Measurements from ENCODE around the gene PTPRE.

The PTPRE gene

DNA sequence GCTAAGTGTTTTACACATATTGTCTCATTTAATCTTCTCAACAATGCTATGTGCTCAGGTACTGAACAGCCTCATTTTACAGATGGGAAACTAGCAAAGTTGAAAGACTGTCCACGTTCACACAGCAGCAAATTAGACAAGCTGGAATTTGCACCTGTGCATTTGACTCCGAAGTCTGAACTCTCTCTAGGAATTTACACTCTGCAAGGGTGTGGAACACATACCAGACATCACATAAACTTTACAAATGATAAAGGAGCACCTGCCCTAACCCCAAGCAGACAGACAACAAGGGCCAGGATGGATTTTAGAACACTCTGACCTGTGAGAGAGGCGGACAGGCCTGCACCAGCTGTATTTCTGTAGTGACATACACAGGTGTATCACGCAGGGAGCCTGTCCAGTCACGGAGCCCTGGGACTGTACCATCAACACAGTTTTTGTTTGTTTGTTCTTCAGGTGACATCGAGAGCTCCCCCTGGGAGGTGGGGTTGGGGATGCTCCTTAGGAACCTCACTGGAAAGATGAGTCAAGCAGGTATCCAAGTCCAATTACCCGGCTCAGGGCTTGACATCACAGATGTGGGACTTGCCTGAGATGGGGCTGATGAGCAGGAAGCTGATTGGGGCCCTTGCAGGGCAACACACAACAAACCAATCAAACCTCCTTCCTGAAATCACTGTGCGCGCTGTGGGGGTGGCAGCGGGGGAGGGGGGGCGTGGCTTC is 188.3 kb downstream of the PTPRE start:
- H3K9me3 ChIP-seq (ENCODE audit: severe bottlenecking), result no peaks in the 10 kb centered on the region
- TF ChIP-seq, protein P1, sequence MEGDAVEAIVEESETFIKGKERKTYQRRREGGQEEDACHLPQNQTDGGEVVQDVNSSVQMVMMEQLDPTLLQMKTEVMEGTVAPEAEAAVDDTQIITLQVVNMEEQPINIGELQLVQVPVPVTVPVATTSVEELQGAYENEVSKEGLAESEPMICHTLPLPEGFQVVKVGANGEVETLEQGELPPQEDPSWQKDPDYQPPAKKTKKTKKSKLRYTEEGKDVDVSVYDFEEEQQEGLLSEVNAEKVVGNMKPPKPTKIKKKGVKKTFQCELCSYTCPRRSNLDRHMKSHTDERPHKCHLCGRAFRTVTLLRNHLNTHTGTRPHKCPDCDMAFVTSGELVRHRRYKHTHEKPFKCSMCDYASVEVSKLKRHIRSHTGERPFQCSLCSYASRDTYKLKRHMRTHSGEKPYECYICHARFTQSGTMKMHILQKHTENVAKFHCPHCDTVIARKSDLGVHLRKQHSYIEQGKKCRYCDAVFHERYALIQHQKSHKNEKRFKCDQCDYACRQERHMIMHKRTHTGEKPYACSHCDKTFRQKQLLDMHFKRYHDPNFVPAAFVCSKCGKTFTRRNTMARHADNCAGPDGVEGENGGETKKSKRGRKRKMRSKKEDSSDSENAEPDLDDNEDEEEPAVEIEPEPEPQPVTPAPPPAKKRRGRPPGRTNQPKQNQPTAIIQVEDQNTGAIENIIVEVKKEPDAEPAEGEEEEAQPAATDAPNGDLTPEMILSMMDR (IDR thresholded peaks at IDR 0.05; ENCODE audit: low read depth, low read length), result no peak
- H3K27me3 ChIP-seq (ENCODE audit: insufficient read depth, low read depth, severe bottlenecking), result no peaks in the 10 kb centered on the region
- no peak for DNase-seq
- H3K4me3 ChIP-seq (ENCODE audit: low read depth, low read length), result no peak overlapping the region
- no peak overlapping the region for H3K27ac ChIP-seq
- peaks cover 39% of the 10 kb centered on the region for H3K36me3 ChIP-seq

DNA sequence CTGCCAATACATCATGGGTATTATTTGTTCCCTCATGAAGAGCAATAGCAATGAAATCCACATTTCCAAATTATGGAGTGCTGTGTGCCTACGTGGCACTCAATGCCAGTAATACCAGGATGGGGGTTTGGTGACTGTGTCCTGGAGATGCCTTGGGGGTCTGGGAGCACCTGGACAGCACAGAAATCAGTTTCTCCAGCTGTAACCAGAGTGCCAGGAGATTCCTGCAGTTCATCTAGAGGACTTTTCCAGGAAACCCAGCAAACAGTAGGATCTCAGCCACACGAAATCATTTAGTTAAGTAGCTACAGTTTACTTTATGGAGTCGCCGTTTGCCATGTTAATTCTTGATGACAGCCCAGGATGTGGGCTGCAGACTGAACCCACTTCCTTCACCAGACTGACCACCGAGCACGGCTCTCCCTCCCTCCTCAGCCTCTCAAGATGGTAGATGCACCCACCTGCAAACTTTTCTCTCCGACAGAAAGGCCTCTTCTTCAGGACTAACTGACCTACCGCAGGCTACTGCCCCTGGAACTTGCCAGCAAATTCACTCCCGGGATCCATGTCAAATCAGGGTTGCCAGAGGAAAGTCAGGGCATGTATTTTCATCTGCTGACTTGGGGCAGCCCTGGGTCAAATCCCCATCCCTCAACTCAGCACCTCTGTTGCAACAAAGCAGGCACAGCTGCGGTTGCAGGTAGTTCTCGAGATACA is 189.0 kb downstream of the PTPRE start:
- TF ChIP-seq, protein P1 (IDR thresholded peaks at IDR 0.05; ENCODE audit: low read depth, low read length), result no peak
- DNase-seq, result no peak
- Histone ChIP-seq H3K27ac (no peak overlapping the region), H3K27me3 (ENCODE audit: insufficient read depth, low read depth, severe bottlenecking) (no peaks in the 10 kb centered on the region), H3K36me3 (peaks cover 47% of the 10 kb centered on the region), H3K4me3 (ENCODE audit: low read depth, low read length) (no peak overlapping the region), H3K9me3 (ENCODE audit: severe bottlenecking) (no peaks in the 10 kb centered on the region)

DNA sequence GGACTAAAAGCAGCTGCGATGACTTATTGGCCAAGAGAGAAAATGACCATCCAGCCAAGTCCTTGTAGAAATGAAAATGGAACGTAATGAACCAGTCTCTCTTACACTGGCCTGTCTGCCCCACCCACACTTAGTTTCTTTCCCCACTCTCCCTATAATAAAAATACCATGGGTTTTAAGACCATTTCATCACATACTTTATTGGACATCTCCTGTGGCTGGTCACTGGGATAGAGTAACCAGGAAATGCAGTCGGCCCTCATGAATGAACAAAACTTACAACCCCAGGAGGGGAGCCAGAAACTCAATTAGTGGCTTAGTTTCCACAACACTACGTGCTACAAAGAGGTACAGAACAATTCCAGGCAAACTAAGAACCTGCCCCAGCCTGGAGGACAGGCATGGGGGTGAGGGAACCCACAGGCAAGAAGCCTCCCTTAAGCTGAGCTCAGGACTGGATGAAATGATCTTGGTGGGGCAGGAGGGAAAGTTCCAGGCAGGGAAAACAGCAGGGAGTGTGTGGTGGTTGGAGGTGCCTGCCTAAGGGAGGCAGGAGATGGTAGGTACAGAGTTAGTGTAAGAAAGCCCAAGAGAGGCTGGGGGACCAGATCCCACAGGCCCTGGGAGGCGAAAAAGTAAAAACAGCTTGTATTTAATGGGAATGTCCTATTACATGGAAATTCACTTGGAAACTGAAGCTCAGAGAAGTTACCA is 189.7 kb downstream of the PTPRE start:
- peaks cover 54% of the 10 kb centered on the region for H3K36me3 ChIP-seq
- no peak for DNase-seq
- no peaks in the 10 kb centered on the region for H3K9me3 ChIP-seq (ENCODE audit: severe bottlenecking)
- H3K4me3 ChIP-seq (ENCODE audit: low read depth, low read length), result no peak overlapping the region
- H3K27ac ChIP-seq, result no peak overlapping the region
- H3K27me3 ChIP-seq (ENCODE audit: insufficient read depth, low read depth, severe bottlenecking), result no peaks in the 10 kb centered on the region
- TF ChIP-seq, protein P1 (IDR thresholded peaks at IDR 0.05; ENCODE audit: low read depth, low read length), result no peak

DNA sequence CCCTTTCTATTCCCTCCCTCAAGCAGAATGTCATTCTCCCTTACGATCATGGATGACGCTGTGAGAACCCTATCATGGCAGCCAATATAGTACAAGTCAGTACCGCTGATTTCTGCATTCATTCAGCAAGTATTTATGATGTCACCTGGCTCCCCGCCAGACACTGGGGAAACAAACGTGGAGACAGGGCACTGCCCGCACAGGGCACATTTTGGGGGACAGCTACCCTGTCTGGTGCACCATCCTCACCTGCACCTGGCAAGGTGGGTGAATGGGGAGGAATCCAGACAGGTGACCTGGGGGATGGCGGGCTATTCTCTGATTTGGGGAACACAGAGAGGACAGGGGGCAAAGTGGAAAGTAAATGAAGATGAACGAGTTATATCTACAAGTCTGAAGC is 190.9 kb downstream of the PTPRE start:
- TF ChIP-seq, protein P1 (IDR thresholded peaks at IDR 0.05; ENCODE audit: low read depth, low read length), result no peak
- Histone ChIP-seq H3K9me3 (ENCODE audit: severe bottlenecking) (no peaks in the 10 kb centered on the region), H3K27ac (no peak overlapping the region), H3K36me3 (peaks cover 65% of the 10 kb centered on the region), H3K27me3 (ENCODE audit: insufficient read depth, low read depth, severe bottlenecking) (no peaks in the 10 kb centered on the region), H3K4me3 (ENCODE audit: low read depth, low read length) (no peak overlapping the region)
- DNase-seq, result no peak

DNA sequence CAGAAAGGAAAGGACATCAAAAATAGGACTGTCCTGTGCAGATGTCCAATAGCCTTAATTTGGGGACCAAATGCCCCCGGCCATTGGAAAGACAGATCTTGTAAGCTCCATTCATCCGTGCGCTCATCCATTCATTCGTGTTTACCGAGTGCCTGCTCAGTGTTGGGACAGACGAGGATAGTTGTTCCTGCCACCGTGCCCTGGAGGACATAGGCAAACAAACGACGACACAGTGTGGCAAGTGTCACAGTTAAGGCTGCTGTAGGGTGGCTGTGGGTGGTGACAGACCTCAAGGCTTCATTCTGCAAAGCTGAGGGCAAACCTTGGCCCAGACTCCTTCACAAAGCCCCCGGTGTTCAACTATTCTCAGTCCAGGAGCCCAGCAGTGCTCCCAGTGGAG is 191.7 kb downstream of the PTPRE start:
- Histone ChIP-seq H3K36me3 (peaks cover 74% of the 10 kb centered on the region), H3K27ac (no peak overlapping the region)
- TF ChIP-seq, protein P1 (IDR thresholded peaks at IDR 0.05; ENCODE audit: low read depth, low read length), result no peak

More for the DNA sequence above, 191.7 kb downstream of the PTPRE start:
- no peak for DNase-seq
- no peak overlapping the region for H3K4me3 ChIP-seq (ENCODE audit: low read depth, low read length)
- H3K27me3 ChIP-seq (ENCODE audit: insufficient read depth, low read depth, severe bottlenecking), result no peaks in the 10 kb centered on the region
- no peaks in the 10 kb centered on the region for H3K9me3 ChIP-seq (ENCODE audit: severe bottlenecking)
